ENCODE results near the gene ANO4.
"Not testable (repeated sequence)": the region's sequence is repeated elsewhere in the genome, so short reads cannot be mapped to it uniquely, and the experiment has no call there.

Gene ANO4

DNA sequence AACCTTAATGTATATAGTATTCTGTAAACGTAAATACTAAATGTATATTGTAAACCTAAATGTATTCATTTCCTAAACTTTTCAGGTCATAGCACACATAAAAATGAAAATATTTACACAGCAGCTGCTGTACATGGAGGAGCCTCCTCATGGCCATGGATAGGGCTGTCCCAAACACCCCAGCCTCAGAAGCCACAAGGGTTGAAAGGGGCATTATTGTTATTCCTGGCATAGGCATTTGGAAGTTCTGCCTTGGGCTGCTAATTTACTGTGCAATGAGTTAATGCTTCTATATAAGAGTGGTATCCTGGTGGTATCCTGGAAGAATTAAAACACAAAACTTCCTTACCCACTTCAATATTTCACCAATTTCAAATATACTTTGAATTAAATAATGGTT lies 256.1 kb downstream of the ANO4 start:
- no peak for DNase-seq

DNA sequence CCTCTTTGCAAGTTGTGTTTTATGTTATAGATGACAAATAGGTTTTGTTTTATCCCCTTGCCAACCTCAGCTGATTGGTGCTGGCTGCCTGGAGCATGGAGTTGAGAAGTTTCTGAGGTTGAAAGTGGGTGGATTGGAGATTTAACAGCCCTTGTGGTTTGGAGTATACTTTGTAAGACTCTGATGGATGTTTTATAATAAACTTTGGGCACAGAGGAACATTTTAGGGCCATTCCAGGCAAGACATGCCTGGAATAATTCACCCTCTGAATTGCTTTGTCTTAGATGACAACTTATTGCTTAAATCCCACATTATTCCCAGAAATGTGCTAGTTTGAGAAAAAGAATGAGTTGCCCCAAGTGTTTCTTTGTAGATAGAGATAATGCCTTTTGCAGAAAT lies 256.6 kb downstream of the ANO4 start:
- no peak for DNase-seq

DNA sequence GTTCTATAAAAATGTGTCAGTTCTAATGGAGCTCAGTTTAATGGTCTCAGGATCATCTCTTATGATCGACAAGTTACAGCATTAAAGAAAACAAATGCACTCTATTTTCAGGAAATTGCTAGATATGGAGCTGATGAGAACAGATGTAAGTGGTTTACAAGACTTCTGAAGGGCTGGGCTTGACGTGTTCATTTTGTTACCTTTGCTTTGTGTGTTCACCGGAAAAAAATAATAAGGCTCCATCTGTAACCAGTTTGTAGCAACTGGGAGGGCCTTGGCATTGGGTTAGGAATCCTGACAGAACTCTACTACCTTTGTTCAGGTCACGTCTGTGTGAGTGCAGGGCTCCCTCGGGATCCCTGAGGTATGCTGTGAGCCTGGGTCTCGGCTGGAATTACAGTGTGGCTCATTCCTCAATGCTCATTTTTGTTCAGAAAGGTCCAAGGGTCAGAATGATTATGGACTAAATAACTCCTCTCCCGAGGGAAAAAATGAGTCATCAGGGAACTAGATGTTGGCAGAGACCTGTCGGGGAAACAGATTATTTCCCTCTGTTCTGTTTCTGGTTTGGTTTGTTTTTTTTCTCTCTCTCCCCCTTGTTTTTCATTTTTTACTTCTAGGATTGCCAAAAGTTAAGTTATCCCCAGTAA lies 257.4 kb downstream of the ANO4 start:
- DNase-seq, result no peak

DNA sequence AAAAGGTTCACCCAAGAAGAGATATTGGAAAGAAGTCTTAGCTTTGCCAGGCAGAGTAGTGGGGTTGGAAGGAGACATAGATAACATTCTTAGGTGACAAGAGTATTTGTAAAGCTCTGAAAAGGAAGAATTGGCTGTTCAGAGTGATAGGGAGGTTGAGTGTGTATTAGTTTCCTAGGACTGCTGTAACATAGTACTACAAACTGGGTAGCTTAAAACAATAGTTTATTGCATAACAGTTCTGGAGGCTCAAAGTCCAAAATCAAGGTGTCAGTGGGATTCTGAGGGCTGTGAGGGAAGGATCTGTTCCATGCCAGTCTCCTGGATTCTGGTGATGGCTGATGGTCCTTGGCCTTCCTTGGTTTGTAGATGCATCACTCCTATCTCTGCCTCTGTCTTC lies 258.6 kb downstream of the ANO4 start:
- no peak for DNase-seq

DNA sequence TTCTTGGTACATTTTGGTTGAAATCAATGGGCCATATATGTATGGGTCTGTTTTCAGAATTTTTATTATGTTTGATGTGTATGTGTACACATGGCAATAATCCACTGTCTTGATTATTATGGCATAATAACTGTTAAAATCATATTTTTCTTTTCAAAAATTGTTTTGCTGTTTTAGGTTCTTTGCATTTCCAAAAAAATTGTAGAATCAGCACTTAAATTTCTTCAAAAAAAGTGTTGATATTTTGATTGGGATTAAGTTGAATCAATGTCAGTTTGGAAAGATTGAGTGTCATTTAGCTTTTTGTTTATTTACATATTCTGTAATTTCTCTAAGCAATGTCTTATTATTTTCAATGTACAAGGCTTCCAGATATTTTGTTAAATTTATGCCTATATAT lies 261.4 kb downstream of the ANO4 start:
- no peak for DNase-seq

DNA sequence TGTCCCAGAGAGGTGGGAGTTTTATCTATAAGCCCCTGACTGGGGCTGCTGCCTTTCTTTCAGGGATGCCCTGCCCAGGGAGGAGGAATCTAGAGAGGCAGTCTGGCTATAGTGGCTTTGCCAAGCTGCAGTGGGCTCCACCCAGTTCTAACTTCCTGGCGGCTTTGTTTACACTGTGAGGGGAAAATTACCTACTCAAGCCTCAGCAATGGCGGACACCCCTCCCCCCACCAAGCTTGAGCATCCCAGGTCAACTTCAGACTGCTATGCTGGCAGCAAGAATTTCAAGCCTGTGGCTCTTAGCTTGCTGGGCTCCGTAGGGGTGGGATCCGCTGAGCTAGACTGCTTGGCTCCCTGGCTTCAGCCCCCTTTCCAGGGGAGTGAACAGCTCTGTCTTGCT lies 267.9 kb downstream of the ANO4 start:
- not testable (repeated sequence) for DNase-seq

DNA sequence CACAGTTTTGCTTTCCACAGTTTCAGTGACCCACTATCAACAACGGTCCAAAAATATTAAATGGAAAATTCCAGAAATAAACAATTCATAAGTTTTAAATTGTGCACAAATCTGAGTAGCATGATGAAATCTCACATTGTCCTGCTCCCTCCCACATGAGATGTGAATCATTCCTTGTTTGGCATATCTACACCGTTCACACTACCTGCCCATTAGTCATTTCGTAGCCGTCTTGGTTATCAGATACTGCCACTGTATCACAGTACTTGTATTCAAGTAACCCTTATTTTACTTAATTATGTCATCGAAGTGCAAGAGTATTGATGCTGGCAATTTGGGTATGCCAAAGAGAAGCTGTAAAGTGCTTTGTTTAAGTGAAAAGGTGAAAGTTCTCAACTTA lies 270.1 kb downstream of the ANO4 start:
- no peak for DNase-seq

DNA sequence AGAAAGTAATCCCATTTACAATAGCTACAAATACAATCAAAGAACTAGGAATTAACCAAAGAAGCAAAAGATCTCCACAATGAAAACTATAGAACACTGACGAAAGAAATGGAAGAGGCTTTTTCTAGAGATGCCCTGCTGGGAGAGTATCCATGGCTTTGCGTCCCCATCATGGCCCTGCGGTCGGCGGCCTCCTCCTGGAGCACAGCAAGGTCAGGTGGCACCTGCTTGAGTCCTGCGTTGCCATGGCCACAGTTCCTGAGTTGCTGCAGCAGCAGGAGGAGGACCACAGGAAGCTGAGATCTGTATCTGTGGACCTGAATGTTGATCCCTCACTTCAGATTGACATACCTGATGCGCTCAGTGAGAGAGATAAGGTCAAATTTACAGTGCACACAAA lies 271.9 kb downstream of the ANO4 start:
- DNase-seq, result no peak

DNA sequence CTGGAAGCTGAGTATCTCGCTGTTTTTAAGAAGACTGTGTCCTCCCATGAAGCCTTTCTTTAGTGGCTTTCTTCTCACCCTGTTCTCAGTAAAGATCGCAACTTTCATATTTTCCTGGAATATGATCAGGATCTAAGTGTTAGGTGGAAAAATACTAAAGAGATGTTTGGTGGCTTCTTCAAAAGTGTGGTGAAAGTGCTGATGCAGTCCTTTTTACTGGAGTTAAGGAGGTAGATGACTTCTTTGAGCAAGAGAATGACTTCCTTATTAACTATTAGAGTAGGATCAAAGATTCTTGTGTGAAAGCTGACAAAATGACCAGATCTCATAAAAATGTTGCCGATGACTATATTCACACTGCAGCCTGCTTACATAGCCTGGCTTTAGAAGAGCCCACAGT lies 273.8 kb downstream of the ANO4 start:
- no peak for DNase-seq

DNA sequence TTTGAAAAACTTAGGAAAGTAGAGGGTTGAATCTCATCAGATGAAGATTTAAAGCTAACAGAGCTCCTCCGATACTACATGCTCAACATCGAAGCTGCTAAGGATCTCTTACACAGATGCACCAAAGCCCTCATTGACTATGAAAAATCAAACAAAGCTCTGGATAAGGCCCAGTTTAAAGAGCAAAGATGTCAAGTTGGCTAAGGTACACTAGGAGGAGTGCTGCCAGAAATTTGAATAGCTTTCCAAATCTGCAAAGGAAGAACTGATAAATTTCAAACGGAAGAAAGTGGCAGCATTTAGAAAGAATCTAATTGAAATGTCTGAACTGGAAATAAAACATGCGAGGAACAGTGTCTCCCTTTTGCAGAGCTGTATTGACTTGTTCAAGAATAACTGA lies 274.3 kb downstream of the ANO4 start:
- DNase-seq, result no peak

DNA sequence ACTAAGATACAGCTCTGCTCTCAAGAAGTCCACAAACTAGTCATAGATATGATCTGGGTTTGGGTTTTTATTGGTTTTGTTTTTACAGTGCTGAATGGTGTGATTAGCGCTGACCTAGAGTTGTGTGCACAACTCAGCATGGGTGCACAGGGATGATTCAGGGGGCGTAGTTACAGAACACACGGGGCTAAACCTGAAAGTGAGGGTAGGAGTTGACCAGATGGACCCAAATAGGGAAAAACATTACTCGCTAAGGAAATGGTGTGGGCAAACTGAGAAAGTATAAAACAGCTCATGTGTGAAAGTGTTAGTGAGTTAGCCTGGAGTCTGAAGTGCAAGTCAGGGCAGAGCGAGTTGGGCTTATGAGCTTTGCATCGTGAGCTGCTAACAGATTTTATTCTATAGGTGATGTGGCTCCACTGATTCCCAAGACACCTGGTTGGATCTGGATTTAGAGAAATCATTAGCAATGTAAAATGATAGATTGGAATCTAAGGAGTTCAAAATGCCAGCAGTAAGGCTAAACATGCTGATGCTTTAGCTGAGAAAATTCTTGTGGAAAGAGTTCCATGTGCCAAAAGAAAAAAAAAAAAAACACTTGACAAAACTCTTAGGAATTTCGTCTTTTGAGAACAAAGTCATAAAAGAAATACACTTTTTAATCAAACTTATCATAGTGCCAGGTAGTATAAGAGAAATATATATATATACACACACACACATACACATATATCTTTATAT lies 280.5 kb downstream of the ANO4 start:
- peak; percentile 7 for DNase-seq

DNA sequence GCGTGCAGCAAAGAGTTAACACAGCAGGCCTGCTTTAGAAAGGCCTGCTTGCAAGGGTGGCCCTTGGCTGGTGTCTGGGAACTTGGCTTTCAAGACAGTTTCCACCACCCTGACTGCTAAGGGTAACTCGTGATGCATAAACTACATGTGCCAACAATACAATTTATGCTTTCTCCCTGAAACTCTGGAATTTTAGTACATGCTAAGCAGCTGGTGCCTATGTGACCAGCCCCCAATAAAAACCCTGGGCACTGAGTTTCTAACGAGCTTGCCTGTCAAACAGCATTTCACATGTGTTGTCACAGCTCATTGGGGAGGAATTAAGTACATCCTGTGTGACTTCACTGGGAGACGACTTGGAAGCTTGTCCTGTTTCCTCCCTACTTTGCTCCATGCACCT lies 282.3 kb downstream of the ANO4 start:
- DNase-seq, result peak; percentile 60

DNA sequence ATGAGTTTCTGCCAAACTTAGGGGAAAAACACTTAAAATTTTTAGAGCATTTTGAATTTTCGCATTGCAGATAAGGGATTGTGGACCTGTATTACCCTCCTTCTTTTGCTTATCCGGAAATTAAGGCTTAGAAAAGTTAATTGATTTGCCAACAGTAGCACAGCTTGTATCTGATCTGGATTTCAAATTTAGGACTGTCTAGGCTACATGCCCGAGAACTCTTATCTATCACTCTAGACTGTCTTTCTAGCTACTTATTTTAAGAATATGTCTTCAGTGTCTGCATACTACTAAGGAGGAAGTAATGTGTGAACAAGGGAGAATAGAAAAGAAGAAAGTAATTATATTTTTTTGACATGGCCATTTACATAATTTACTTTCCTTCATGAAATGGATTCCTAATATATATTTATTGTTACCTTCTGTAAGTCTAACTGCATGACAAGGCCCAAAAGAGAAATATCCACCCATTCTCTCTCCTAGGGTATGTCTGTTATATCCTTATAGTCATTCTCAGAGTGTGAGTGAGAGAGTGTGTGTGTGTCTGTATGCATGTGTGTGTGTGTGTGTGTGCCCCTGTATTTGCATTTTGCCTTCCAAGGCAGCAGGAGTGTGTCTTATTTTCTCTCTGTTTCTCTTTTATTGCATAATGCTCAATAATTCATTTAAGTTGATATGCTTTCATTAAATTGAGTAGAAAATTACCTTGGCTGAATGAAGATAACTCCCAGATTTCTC lies 283.4 kb downstream of the ANO4 start:
- DNase-seq, result no peak

DNA sequence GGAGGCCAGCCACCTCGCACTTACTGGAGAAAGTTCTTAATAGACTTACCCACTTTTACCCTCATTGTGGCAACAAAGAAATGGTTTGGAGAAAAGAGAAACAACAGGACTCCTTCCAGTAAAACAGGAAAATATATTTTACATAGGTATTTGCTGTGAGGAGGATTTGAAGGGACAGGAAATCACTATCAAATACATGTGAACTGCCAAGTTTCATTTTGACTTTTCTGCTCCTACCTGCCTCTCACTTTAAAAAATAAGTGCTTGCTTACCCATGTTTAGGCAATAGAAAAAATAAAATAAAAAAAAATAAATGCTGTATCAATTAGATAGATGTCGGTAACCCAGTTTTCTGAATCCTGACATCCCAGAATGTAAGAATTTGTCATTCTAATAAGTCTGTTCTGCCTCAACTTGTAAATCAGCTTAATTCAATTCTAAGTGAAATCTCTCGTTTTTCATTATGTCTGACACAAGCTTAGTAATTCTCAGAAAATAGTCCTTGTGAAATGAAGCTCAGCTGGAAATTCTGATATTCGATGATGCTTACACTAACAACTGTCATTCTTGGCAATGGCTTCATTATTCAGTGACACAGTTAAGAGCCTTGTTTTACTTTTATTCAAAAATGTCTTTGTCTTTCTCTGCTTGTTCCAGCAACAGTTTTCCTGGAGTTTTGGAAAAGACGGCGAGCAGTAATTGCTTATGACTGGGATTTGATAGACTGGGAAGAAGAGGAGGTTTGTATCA lies 284.1 kb downstream of the ANO4 start:
- DNase-seq, result no peak

DNA sequence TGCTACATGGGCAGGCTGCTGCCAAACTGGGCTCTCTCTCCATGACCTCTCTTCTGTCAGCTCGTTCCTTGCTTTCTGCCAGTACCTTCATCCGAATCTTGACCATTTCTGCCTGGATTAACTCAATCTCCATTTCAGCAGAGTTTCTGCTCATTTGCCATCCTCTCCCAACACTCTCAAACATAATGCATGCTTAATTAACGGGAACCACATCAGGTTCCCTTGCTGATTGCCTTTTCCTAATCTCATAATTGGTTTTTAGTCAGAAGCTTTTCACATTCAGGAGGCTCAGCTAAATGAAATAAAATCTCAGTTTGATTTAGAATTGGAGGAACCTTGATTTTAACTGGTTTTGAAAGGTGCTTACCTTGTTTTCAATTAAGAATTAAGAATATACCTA lies 288.1 kb downstream of the ANO4 start:
- DNase-seq, result no peak

DNA sequence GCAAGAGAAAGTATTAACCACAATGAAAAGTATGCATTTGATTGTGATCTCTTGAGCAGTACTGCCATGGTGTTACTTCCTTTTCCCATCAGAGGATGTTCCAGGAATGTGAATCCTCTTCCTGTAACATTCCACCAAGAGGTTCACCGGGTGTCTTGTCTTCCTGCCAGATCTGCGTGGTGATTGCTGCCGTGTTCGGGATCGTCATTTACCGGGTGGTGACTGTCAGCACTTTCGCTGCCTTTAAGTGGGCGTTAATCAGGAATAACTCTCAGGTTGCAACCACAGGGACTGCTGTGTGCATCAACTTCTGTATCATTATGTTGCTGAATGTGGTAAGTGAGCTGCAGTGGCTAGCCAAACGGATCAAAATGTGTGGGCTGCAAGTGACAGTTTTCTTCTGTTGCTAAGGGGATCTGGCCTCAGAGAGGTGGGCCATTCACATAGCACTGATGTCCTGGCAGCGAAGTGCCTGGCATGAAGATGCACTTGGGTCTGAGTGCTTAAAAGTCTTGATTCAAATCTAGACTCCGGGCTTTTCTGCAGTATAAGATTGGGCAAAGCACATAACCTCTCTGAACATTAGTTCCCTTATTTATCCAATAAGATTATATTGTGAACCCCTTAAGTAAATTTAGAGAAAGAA lies 292.0 kb downstream of the ANO4 start:
- no peak for DNase-seq

DNA sequence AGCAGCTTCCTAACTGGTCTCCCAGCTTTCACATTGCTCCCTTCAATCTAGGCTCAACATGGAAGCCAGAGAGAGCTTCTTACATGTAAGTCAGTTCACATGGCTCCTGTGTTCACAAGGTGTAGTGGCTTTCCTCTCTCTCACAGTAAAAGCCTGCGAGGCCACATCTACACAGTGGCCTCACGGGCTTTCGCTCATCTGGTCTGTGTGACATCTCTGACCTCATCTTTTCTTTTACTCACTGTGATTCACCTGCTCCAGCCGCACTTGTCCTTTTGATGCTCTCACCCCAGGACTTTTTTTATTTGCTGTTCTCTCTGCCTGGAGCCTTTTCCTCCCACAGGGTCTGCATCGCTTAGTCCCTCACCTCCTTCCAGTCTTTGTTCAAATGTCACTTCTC lies 293.3 kb downstream of the ANO4 start:
- peak; percentile 11 for DNase-seq

DNA sequence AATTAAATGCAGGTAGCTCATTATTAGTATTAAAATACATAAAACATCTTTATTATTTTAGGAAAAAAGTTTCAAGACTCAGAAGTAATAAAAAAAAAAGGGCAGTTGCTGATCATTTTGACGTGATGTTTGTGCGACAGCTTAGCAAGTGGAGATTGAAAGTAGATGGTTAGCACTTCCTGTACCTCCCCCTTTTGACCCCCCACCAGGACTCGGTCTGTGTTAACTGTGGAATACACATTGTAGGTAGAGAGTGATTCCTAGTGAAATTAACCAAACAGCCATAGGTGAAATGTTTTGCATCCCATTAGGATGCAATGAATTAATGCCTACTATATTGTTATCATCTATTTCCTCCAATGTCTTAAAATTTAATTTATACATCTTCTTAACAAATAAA lies 294.7 kb downstream of the ANO4 start:
- no peak for DNase-seq

DNA sequence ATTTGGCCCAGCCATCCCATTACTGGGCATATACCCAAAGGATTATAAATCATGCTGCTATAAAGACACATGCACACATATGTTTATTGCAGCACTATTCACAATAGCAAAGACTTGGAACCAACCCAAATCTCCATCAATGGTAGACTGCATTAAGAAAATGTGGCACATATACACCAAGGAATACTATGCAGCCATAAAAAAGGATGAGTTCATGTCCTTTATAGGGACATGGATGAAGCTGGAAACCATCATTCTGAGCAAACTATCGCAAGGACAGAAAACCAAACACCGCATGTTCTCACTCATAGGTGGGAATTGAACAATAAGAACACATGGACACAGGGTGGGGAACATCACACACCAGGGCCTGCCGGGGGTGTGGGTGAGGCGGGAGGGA lies 295.6 kb downstream of the ANO4 start:
- not testable (repeated sequence) for DNase-seq

DNA sequence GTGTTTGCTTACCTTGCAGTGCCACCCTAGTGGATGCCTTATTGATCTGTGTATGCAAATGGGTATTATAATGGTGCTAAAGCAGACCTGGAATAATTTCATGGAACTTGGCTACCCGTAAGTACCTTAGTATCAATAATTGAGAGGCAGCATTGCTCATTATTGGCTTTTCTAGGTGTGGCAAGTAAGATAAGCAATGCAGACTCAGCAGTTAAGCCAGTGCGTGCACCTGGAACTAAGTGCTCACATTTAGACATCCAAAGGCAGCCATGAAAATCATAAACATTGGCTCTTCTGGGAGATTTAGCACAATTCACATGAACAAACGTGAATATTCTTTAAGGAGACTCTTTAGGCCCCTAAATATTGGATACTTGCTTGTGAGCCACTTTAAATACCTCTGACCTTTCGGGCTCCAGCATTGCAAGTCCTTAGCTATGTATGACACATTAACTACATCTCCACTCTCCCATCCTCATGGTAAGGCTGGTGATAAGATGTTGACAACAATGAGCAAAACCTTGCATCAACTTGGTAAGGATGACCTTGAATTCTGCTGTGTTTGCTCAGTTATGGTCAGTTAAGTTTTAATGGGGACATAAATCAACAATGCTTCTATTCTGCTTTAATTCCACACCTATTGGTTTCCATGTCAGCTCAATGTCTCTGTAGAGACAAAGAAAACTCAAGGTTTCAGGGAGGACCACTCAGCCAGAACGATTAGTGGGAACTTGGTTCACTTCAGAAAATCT lies 303.4 kb downstream of the ANO4 start:
- DNase-seq, result no peak

DNA sequence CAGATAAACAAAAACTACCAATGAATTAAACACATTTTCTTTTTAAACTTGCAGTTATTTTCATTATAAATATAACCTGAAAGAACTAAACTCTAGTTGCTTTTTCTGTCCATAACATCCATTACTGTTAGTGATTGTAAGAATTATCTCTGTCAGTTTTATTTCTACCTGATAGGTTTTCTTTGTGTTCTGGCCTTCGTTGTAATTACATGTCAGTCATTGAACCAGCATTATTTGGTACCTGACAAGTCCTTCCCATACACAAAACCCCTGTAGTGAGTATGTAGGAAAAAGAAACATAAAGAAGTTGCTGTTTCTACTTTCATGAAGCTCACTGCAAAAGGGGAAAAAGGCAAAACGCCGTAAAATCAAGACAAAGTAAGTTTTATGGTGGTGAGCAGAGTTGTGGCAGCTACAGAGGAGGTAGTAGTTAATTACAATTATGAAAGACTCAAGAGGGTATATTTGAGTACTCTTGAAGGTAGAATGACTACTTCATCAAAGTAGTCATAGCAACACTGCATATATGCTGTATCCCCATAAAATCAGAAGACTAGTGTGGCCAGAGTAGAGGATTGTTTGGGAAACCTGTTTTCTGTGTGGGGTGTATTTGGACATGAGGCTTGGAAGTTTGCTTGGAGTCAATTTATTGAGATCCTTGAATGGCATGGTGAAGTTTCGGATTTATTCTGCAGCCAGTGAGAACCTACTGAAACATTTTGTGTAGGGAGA lies 312.6 kb downstream of the ANO4 start:
- no peak for DNase-seq

Measured in retina (tissue), 1 donor.